ENCODE measurements around the gene L3MBTL3. TPM values are rescaled to one million over a fixed set of nuclear protein-coding genes. Genes with fewer than 3 reads are reported as not detected.
"Not testable (repeated sequence)": the region's sequence is repeated elsewhere in the genome, so short reads cannot be mapped to it uniquely, and the experiment has no call there.

The L3MBTL3 gene
- total RNA-seq, 1 donor from 2014 or later: 4.3 TPM

DNA sequence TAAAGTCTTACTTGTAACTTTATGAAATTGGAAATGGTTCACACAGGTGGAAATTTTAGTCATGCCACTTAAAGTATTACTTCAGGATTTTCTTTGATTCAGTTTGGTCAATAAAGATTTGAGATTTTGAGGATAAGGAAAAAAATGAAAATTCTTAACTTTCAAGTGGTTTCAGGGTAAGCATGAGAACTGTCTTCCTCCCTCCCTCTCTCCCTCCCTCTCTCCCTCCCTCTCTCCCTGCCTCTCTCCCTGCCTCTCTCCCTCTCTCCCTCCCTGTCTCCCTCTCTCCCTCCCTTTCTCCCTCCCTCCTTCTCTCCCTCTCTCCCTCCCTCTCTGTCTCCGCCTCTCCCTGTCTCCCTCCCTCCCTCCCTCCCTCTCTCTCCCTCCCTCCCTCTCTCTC lies 36.9 kb downstream of the L3MBTL3 start:
- DNase-seq: no peak
- intact Hi-C loops (cut with DNase I): no loop called here
- no peak for ATAC-seq (ENCODE audit: poor library complexity)

DNA sequence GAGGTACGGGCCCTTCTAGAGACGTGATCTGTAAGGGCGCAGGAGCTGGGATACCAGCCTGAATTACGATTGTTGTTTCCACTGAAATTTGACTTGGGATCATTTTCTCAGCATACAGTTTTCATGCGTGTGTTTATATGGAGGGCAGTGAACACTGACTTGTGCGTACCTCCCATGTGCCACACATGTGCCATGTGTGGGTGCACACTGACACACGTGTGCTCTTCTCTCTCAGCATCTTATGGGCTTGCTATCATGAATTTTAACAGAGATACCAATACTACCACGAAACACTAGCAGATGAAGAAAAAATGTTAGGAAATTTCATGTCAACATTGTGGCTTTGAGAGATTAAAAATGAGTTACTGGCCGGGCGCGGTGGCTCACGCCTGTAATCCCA lies 39.1 kb downstream of the L3MBTL3 start:
- no peak for ATAC-seq (ENCODE audit: poor library complexity)
- intact Hi-C loops (cut with DNase I): no loop called here
- no peak for DNase-seq

DNA sequence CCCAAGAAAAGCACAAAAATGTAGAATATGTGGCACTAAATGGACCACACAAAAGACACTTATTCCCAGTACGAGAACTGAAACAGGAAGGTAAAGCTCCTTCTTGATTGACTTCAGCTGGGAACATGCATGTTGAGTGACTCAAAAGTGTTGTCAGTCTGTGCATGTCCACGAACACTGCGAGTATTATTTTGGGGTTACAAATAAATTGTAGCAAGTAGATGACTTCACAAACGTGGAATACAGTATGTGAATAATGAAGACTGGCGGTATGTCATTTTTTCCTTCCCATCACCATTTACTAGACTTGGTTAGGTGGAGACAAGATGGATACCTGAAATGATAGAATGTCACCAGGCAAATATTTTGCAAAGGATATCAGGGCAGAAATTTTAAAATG lies 45.4 kb downstream of the L3MBTL3 start:
- ATAC-seq (ENCODE audit: poor library complexity): no peak
- DNase-seq: no peak
- intact Hi-C loops (cut with DNase I): no loop called here

DNA sequence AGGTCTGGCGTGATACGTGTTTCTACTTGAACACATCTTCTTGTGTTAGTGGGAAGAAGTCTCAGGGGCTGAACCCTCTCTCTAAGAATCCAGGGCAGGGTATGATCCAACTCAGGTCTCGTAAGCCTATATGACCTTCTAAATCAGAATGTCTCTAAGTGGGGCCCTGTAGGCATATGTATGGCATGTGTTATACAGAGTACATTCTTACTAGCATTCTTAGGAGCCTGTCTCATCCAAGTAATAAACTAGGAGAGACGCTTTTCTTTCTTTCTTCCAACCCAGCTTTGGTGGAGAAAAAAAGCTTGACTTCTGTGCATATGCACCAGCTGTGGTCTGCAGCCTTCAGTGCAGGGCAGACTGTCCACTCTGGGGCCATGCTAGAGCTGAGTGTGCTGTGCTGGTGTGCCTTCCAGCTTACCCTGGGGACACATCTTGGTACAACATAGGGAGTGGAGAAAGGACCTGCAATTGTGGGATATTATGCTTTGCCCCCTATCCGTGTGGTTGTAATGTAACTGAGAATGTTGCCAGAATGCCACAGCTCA lies 47.3 kb downstream of the L3MBTL3 start:
- intact Hi-C loops (cut with DNase I): no loop called here
- ATAC-seq (ENCODE audit: poor library complexity) (no peak), DNase-seq (no peak)

DNA sequence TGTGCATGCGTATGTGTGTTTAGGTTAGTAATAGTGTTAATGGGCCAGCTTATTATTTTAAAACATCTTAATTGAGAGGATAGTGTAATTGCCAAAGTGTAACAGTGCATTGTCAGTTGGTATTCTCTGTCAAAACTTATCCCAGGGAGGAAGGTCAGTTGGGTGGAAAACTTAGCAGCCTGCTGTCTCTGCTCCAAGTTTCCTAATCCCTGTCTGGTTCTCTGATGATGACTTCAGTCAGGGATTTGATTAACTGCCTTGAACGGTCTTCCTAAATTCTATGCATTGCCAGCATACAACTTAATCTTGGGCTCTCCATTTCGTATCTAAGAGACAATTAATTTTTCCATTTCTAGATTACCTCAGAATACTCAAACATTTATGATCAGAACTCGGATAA lies 51.1 kb downstream of the L3MBTL3 start:
- DNase-seq (no peak), ATAC-seq (ENCODE audit: poor library complexity) (no peak)
- intact Hi-C loops (cut with DNase I): no loop called here

DNA sequence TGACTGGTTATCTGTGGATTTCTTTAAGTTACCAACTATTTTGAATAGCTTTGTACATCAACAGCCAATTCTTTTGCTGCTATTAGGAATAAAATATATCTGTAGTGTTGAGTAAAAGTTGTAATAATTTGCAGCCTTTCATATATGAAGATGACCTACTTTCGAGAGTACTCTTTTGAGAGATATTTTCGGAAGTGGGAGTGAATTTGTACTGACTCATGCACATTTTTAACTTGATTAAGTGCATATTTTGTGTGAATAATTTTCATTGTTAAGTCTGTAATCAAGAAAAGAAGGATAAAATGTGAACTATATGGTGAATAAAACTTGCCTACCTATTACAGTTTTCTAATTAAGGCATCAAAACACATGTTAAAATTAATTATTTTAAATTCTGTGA lies 51.9 kb downstream of the L3MBTL3 start:
- DNase-seq: no peak
- no peak for ATAC-seq (ENCODE audit: poor library complexity)
- intact Hi-C loops (cut with DNase I): no loop called here

DNA sequence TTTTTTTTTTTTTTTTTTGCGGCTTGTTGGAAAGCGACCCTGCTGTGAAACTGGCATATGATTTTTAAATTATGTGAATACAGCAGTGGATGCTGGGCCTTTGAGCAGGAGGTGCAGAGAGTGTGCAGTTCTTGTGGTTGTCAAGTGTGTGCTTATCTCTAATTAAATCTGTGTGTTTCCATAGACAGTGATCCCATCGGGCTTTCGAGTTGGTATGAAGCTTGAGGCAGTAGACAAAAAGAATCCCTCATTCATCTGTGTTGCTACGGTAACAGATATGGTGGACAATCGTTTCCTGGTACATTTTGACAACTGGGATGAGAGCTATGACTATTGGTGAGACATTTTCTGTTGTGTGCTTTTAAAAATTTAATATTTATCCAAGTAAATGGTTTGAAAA lies 52.4 kb downstream of the L3MBTL3 start:
- intact Hi-C loops (cut with DNase I): no loop called here
- no peak for ATAC-seq (ENCODE audit: poor library complexity)

DNA sequence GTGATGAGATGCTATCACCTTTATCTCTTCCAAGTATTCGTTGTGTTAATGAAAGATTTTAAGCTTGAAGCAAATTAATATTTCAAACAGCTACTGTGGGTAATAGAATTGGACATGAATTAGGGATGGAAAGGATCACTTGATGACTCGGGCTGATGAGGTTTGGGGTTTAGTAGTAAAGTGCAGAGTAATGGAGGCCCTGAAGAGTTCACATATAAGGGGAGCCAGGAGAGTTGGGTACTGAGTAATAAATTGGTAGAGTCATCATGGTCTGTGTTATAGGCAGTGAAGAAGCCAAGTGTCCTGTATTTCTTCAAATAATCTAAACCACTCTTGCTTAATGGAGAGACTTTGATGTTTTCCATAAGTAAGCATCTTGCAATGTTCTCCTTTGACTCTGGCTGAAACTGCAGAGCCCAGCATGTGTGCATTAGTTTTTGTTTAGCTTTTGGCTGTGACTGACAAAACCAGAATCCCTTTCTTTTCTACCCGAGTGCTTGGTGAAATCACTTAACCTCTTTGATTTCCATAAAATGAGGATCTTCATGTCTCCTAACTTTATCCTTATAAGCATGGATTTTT lies 57.6 kb downstream of the L3MBTL3 start:
- DNase-seq (no peak), ATAC-seq (ENCODE audit: poor library complexity) (no peak)
- intact Hi-C loops (cut with DNase I): no loop called here

More for the DNA sequence above, 52.4 kb downstream of the L3MBTL3 start:
- DNase-seq: no peak

DNA sequence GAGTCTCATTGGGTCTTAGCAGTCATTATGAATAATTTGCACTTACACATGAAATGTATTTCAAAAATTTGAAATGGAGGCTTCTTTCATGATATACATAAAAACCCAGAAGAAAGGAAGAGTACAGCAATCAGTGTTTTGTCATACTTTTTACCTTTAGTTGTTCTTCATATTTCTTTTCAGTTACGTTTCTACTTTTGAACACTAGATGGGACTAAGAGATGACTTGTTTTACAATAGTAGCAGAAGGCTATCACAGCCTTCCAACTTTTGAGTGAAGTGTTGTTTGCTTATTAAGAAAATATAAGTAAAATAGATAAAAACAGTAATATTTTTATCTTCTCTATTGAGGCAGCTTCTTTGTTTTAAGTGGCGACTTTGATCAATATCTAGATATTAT lies 58.1 kb downstream of the L3MBTL3 start:
- intact Hi-C loops (cut with DNase I): no loop called here
- no peak for ATAC-seq (ENCODE audit: poor library complexity)
- DNase-seq: no peak

DNA sequence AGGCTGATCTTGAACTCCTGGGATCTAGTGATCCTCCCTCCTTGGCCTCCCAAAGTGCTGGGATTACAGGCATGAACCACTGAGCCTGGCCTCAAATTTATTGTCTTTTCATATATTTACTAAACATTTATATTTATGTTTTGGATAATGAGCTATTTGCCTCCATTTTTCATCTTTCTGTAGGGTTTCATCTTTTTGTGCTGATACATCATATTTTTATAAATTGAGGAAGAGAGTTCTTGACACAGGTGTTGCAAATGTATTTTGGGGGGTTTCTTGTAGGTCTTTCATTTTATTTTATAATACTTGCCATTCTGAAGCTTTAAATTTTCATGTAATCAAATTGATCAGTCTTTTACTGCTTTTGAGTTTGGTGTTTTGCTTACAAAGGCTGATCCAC lies 72.4 kb downstream of the L3MBTL3 start:
- no peak for DNase-seq
- no peak for ATAC-seq (ENCODE audit: poor library complexity)
- intact Hi-C loops (cut with DNase I): no loop called here

DNA sequence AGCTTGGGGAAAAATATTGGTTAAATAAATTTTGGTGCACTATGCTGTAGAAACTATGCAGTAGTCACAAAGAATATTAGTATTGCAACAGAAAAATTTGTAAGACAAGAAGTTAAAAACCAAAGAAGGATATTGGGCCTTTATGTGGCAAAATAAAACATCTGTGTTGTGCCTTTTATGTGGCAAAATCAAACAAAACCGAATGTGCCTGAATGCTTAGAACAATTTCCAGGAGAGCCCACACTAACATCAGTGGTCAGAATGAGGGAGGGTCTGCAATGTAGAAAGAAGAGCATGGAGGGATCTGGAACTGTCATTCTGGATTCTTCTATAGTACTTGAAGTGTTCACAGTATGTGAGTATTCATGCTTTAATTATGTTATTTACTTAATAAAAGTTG lies 75.2 kb downstream of the L3MBTL3 start:
- ATAC-seq (ENCODE audit: poor library complexity) (no peak), DNase-seq (no peak)
- intact Hi-C loops (cut with DNase I): no loop called here

DNA sequence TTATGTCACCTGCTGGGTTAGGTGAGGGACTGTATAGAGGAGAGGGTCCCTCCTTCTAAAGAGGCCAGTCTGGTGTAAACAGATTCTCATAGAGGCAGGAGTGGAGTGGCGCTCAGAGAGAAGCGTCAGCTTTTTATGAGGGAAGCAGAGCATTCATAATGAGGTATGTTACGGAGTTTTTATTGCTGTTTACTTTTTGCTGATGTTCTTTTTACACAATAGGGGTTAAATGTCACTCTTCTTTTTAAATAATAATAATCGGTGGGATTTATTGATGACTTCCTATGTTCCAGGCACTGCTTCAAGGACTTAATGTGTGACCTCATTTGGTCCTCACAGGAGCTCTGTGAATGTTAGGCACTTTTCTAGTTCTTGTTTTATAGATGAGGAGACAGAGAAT lies 79.9 kb downstream of the L3MBTL3 start:
- no peak for DNase-seq
- intact Hi-C loops (cut with DNase I): no loop called here
- no peak for ATAC-seq (ENCODE audit: poor library complexity)

DNA sequence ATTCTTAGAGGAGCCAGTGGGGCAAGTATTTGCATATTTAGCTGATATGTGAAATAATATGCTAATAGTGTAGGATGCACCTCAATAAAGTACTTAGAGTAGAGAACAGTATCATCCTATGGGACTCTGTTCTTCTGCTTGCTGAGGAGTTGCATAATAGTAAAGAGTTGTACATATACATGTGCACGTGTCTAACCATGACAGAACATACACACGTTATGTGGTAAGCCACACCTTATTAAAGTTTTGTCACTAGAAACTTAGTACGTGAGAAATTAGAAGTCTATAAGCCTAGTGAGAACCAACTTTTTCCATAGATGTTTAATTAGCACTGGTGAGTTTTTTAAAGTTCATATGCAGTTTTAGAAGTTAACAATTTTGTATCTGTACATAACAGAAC lies 80.7 kb downstream of the L3MBTL3 start:
- no peak for DNase-seq
- ATAC-seq (ENCODE audit: poor library complexity): no peak
- intact Hi-C loops (cut with DNase I): no loop called here

DNA sequence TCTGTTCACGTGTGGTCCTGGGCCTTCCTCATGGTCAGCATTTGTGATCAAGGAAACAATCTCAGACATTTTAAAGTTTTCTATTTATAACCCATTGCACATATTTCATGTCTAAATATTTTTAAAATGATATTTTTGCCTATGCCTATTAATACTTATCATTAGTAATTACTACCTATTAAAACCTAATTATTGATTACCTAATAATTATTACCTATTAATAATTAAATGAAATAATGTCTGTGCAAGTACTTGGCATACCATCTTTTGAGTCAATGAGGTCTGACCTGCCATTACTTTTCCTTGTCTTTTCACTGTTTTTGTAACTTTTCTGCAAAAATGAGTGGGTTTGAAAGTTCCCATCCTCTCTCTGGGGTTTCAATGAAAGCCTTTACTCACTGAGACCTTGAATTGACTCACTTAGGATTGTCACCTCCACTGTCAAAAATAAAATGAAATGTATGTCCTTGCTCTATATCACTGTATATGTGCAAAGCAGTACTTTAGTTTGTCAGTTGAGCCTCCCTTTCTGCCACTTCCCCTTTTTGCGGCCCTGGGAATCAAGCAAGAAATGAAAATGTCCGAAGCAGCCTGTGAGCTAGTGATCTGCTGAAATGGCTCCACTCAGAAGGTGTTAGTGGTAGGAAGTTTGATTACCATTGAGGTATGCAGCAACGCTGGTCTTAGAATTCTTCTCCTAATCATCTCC lies 87.8 kb downstream of the L3MBTL3 start:
- ATAC-seq (ENCODE audit: poor library complexity) (no peak), DNase-seq (no peak)
- intact Hi-C loops (cut with DNase I): no loop called here

DNA sequence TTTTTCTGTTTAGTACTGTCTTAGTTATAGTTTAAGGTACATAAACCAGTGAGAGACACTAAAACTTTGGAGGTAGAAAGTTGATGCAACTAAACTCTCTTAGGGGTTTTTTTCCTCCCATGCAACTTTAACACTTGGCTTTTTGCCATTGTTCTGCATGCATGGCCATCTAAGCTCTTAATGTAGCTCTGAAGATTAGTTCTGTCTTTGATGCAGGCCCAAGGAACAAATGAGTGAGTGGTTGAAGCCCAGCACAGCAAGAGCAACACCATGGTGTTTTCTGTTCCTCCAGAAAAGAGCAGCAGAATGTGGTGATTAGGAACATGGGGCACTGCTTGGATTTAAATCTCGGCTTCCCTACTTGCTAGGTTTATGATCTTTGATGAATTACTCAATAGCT lies 89.3 kb downstream of the L3MBTL3 start:
- no peak for DNase-seq
- intact Hi-C loops (cut with DNase I): no loop called here
- ATAC-seq (ENCODE audit: poor library complexity): no peak

DNA sequence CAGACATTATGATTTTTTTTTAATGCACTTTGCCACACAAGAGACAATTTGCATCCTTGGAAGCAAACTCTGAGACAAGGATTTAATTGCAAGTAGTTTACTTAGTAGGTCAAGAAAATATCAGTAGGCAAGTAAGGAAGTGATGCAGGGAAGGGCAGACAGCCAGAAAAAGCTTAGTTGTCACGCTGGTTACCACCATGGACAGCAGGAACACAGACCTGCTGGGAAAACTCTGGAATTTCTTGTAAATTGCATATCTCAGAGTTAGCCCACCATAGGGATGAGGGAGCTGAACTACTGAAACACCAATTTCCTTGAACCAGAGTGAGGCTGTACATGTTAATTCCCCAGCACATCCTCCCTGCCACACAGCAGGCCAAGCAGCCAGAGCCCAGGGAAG lies 92.7 kb downstream of the L3MBTL3 start:
- DNase-seq (no peak), ATAC-seq (ENCODE audit: poor library complexity) (no peak)
- intact Hi-C loops (cut with DNase I): no loop called here

DNA sequence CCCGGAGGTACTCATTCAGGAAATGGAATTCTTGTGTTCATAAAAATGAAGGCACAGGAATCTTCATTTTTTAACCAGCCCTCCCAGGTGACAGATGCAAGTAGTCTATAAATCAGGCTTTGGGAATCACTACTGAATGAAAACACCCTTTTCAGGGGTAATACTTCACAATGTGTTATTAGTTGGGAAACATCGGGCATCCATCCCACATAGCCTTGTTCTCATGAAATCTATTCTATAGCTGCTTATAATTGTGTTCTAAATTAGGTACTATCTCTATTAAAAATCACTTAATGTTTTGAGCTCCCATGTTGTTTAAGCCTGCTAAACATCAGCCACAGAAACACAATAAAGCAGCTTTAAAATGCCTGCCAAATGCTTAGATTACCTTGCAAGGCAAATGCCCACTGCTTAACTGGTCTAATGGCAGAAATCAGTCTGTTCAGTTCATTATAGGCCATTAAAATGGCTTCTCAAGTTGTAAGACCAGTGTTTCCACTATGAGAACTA lies 94.9 kb downstream of the L3MBTL3 start:
- DNase-seq (no peak), ATAC-seq (ENCODE audit: poor library complexity) (no peak)
- intact Hi-C loops (cut with DNase I): no loop called here

DNA sequence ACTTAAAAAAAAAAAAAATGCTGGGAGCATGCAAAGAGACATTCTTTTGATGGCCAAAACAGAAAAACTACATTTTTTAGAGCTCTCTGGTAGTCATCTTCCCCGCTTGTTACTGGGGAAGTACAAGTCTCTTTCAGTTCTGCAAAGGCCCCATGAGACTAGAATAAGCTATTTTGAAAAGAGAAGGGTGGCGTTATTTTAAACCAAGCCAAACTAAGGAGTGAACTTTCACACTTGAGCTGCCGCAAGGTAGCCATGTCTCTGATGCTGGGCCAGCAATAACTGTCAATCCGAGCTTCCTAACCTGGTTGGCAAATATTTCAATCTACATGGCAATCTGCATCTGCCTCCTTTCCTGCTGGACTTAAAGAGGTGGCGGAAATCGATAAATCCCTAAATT lies 96.7 kb downstream of the L3MBTL3 start:
- DNase-seq (no peak), ATAC-seq (ENCODE audit: poor library complexity) (no peak)
- intact Hi-C loops (cut with DNase I): no loop called here

DNA sequence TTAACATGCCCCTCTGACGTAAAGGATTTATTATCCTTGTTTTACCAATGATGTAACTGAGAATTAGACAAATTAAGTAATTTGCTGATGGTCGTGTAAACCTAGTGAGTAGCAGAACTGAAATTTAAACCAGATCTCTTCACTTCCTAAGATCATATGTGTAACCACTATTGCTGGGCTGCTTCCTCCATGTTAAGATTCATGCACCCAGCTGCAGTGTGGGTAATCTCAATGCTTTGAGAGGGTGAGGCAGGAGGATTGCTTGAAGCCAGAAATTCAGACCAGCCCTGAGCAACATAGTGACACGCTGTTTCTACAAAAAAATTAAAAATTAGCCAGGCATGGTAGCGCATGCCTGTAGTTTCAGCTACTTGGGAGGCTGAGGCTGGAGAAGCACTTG lies 97.9 kb downstream of the L3MBTL3 start:
- ATAC-seq (ENCODE audit: poor library complexity) (no peak), DNase-seq (no peak)
- intact Hi-C loops (cut with DNase I): no loop called here

DNA sequence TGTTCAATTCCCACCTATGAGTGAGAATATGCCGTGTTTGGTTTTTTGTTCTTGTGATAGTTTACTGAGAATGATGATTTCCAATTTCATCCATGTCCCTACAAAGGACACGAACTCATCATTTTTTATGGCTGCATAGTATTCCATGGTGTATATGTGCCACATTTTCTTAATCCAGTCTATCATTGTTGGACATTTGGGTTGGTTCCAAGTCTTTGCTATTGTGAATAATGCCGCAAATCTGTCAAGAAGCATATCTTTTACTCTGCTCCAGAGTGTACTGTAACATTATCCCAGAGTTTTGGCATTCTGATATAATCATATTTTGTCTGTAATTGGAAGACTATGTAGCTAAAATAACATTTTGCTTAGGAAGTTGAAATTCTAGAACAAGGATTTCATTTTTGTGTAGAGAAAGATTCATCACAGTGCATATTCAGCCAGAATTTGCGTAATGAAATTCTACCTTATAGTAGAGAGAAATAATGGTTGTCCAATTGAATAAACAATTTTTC lies 98.9 kb downstream of the L3MBTL3 start:
- intact Hi-C loops (cut with DNase I); DNase-seq; ATAC-seq (ENCODE audit: poor library complexity): not testable (repeated sequence)

All from Right ventricle myocardium superior (tissue), 1 donor.